Neural progenitor cell (in vitro differentiated cells): ENCODE results near the gene COMMD1. TPM values are rescaled to one million over a fixed set of nuclear protein-coding genes. Genes with fewer than 3 reads are reported as not detected.
"Not testable (repeated sequence)": the region's sequence is repeated elsewhere in the genome, so short reads cannot be mapped to it uniquely, and the experiment has no call there.

ENCODE experiments used
- DNase-seq: peaks from one replicate; pipeline ENCODE4 v3.0.0-alpha.2; 2016; ENCODE audit warnings: low spot score
- H2AFZ ChIP-seq: fragments of 200-600 bp; sonication (generic); replicated peaks from 2 replicates; pipeline ENCODE4 v1.6.1; 2016; ENCODE audit warnings: antibody characterized with exemption
- H3F3A ChIP-seq: fragments of 200-600 bp; sonication (generic); 2 replicates; pipeline ENCODE4 v1.6.1; 2016; ENCODE audit warnings: antibody characterized with exemption, low read depth
- H3K27ac ChIP-seq: fragments of 200-600 bp; sonication (generic); 2 replicates; pipeline ENCODE4 v1.5.1; 2016; ENCODE audit warnings: mild to moderate bottlenecking
- H3K27me3 ChIP-seq: fragments of 200-600 bp; sonication (generic); 2 replicates; pipeline ENCODE4 v1.6.1; 2016; ENCODE audit warnings: mild to moderate bottlenecking, moderate library complexity
- H3K36me3 ChIP-seq: fragments of 200-600 bp; sonication (generic); 2 replicates; pipeline ENCODE4 v1.5.1; 2016
- H3K4me1 ChIP-seq: fragments of 200-600 bp; sonication (generic); 2 replicates; pipeline ENCODE4 v1.6.1; 2016; ENCODE audit warnings: mixed run types
- H3K4me2 ChIP-seq: fragments of 200-600 bp; sonication (generic); 2 replicates; pipeline ENCODE4 v1.6.1; 2016
- H3K4me3 ChIP-seq: fragments of 200-600 bp; sonication (generic); 2 replicates; pipeline ENCODE4 v1.5.1; 2016
- H3K79me2 ChIP-seq: fragments of 200-600 bp; sonication (generic); 2 replicates; pipeline ENCODE4 v1.6.1; 2016; ENCODE audit warnings: low read depth
- H3K9ac ChIP-seq: fragments of 200-600 bp; sonication (generic); 2 replicates; pipeline ENCODE4 v1.6.1; 2016
- H3K9me3 ChIP-seq: fragments of 200-600 bp; sonication (generic); 2 replicates; pipeline ENCODE4 v1.5.1; 2016; ENCODE audit warnings: low read depth
- H4K20me1 ChIP-seq: fragments of 200-600 bp; sonication (generic); 2 replicates; pipeline ENCODE4 v1.6.1; 2016; ENCODE audit warnings: low read depth
- H3K27ac Mint-ChIP-seq: 3 replicates; pipeline ENCODE4 v1.8.0; 2021; ENCODE audit warnings: mixed read lengths
- H3K27me3 Mint-ChIP-seq: 2 replicates; pipeline ENCODE4 v1.8.0; 2022; ENCODE audit warnings: low read depth, mild to moderate bottlenecking, inconsistent platforms, moderate library complexity, mixed read lengths; ENCODE audit not compliant: insufficient read depth
- H3K36me3 Mint-ChIP-seq: 3 replicates; pipeline ENCODE4 v1.8.0; 2021; ENCODE audit warnings: mixed read lengths
- H3K4me1 Mint-ChIP-seq: 3 replicates; pipeline ENCODE4 v1.8.0; 2021; ENCODE audit warnings: mixed read lengths
- H3K4me3 Mint-ChIP-seq: 3 replicates; pipeline ENCODE4 v1.8.0; 2021; ENCODE audit warnings: mild to moderate bottlenecking, moderate library complexity, mixed read lengths
- H3K9me3 Mint-ChIP-seq: 3 replicates; pipeline ENCODE4 v1.8.0; 2020; ENCODE audit warnings: mixed read lengths
- CTCF ChIP-seq: fragments of 200-600 bp; sonication (generic); IDR thresholded peaks from 2 replicates; pipeline ENCODE4 v1.5.1; 2017; ENCODE audit warnings: antibody characterized with exemption, mild to moderate bottlenecking
- EZH2 ChIP-seq: fragments of 200-600 bp; sonication (generic); IDR thresholded peaks from 2 replicates; pipeline ENCODE4 v1.6.1; 2017; ENCODE audit warnings: antibody characterized with exemption, mild to moderate bottlenecking, moderate library complexity
- EZH2phosphoT487 ChIP-seq: fragments of 200-600 bp; sonication (generic); IDR thresholded peaks from 2 replicates; pipeline ENCODE4 v1.6.1; 2017; ENCODE audit warnings: antibody characterized with exemption
- total RNA-seq: library from RNA; depleted of rRNA; stranded (reverse); fragments of >200 nt; gene quantifications from 2 replicates; pipeline ENCODE4 v1.2.3, GENCODE V29; 2015; ENCODE audit warnings: low replicate concordance

The COMMD1 gene
- total RNA-seq, 1 donor from 2014 or later = 26.7 TPM

- Histone ChIP-seq H3K27me3 (no peaks in the 10 kb centered on the region), H3K9me3 (no peaks in the 10 kb centered on the region), H2AFZ (peak overlapping the region; percentile 91), H3K4me1 (no peaks in the 10 kb centered on the region), H3K27ac (no peak overlapping the region), H3K4me2 (peak overlapping the region; percentile 91), H3F3A (no peaks in the 10 kb centered on the region), H3K79me2 (peaks cover 21% of the 10 kb centered on the region), H3K36me3 (no peaks in the 10 kb centered on the region), H3K9ac (peak overlapping the region; percentile 65), H4K20me1 (no peaks in the 10 kb centered on the region), H3K4me3 (peak overlapping the region; percentile 84)
- peaks cover 6% of the 10 kb centered on the region for H3K27me3 Mint-ChIP-seq
- TF ChIP-seq CTCF = no peak
- no peak for DNase-seq
- H3K9me3 Mint-ChIP-seq = no peaks in the 10 kb centered on the region
- peak overlapping the region; percentile 97 for H3K4me3 Mint-ChIP-seq
- H3K4me1 Mint-ChIP-seq = peaks cover 8% of the 10 kb centered on the region
- no peak overlapping the region for H3K27ac Mint-ChIP-seq
- H3K36me3 Mint-ChIP-seq = no peaks in the 10 kb centered on the region
Observed at GRCh38 chr2:61906186-61906470, 654 bp downstream of the COMMD1 start.

GRCh38 chr2:61909116-61909515, 3.6 kb downstream of the COMMD1 start:
- no peak overlapping the region for H3K4me3 ChIP-seq
- TF ChIP-seq EZH2 (no peak), CTCF (no peak), EZH2phosphoT487 (no peak)
- DNase-seq = no peak
- H3K9ac ChIP-seq = no peak overlapping the region
- no peaks in the 10 kb centered on the region for H3K27me3 ChIP-seq
- H3K9me3 ChIP-seq = no peaks in the 10 kb centered on the region
- H3K4me2 ChIP-seq = no peak overlapping the region
- Mint-ChIP-seq H3K9me3 (no peaks in the 10 kb centered on the region), H3K27me3 (peaks cover 4% of the 10 kb centered on the region), H3K27ac (no peak overlapping the region), H3K36me3 (no peaks in the 10 kb centered on the region), H3K4me1 (peaks cover 8% of the 10 kb centered on the region), H3K4me3 (no peak overlapping the region)
- H3K79me2 ChIP-seq = peaks cover 28% of the 10 kb centered on the region
- H3F3A ChIP-seq = no peaks in the 10 kb centered on the region
- H3K4me1 ChIP-seq = no peaks in the 10 kb centered on the region
- no peak overlapping the region for H2AFZ ChIP-seq
- no peak overlapping the region for H3K27ac ChIP-seq
- no peaks in the 10 kb centered on the region for H4K20me1 ChIP-seq
- no peaks in the 10 kb centered on the region for H3K36me3 ChIP-seq

GRCh38 chr2:61910603-61911002, 5.1 kb downstream of the COMMD1 start:
- Histone ChIP-seq H3K79me2 (peaks cover 28% of the 10 kb centered on the region), H3K4me2 (no peak overlapping the region), H3K4me1 (no peaks in the 10 kb centered on the region), H3K27ac (no peak overlapping the region), H3K4me3 (no peak overlapping the region), H2AFZ (no peak overlapping the region), H4K20me1 (no peaks in the 10 kb centered on the region), H3F3A (no peaks in the 10 kb centered on the region), H3K9ac (no peak overlapping the region), H3K9me3 (no peaks in the 10 kb centered on the region), H3K36me3 (no peaks in the 10 kb centered on the region), H3K27me3 (no peaks in the 10 kb centered on the region)
- Mint-ChIP-seq H3K27ac (no peak overlapping the region), H3K9me3 (no peaks in the 10 kb centered on the region), H3K27me3 (peaks cover 4% of the 10 kb centered on the region), H3K4me1 (peaks cover 6% of the 10 kb centered on the region), H3K4me3 (no peak overlapping the region), H3K36me3 (no peaks in the 10 kb centered on the region)
- TF ChIP-seq EZH2phosphoT487 (no peak), CTCF (peak; percentile 52)
- DNase-seq = peak; percentile 31

GRCh38 chr2:61911510-61911909, 6.0 kb downstream of the COMMD1 start:
- Mint-ChIP-seq H3K27ac (no peak overlapping the region), H3K27me3 (no peaks in the 10 kb centered on the region), H3K4me3 (no peak overlapping the region), H3K4me1 (peaks cover under 1% of the 10 kb centered on the region), H3K36me3 (no peaks in the 10 kb centered on the region), H3K9me3 (no peaks in the 10 kb centered on the region)
- DNase-seq = no peak
- H4K20me1 ChIP-seq = no peaks in the 10 kb centered on the region
- no peaks in the 10 kb centered on the region for H3K36me3 ChIP-seq
- no peak overlapping the region for H3K9ac ChIP-seq
- peaks cover 20% of the 10 kb centered on the region for H3K79me2 ChIP-seq
- no peaks in the 10 kb centered on the region for H3K4me1 ChIP-seq
- no peaks in the 10 kb centered on the region for H3F3A ChIP-seq
- no peak overlapping the region for H3K4me2 ChIP-seq
- no peaks in the 10 kb centered on the region for H3K9me3 ChIP-seq
- H2AFZ ChIP-seq = no peak overlapping the region
- no peak overlapping the region for H3K4me3 ChIP-seq
- no peak overlapping the region for H3K27ac ChIP-seq
- TF ChIP-seq EZH2 = no peak
- peak; percentile 47 for TF ChIP-seq CTCF
- H3K27me3 ChIP-seq = no peaks in the 10 kb centered on the region

GRCh38 chr2:61914794-61915193, 9.3 kb downstream of the COMMD1 start:
- H3K9me3 Mint-ChIP-seq, H3K4me2 ChIP-seq, H3K4me3 Mint-ChIP-seq, H3K9ac ChIP-seq, H3K4me3 ChIP-seq, H3K9me3 ChIP-seq, H4K20me1 ChIP-seq, H3K27ac Mint-ChIP-seq, H3K4me1 ChIP-seq, DNase-seq, H3K36me3 Mint-ChIP-seq, H3K27me3 Mint-ChIP-seq, H2AFZ ChIP-seq, H3K36me3 ChIP-seq, H3K4me1 Mint-ChIP-seq, H3F3A ChIP-seq, H3K27ac ChIP-seq, H3K27me3 ChIP-seq: not testable (repeated sequence)
- H3K79me2 ChIP-seq = peaks cover 13% of the 10 kb centered on the region
